GM19099 (cell line): ENCODE data around the gene CADM4.

Experiments used
- POLR2A ChIP-seq: IDR thresholded peaks from 3 replicates; pipeline ENCODE4 v1.6.1; 2011; ENCODE audit warnings: low read depth; ENCODE audit not compliant: insufficient read length; ENCODE audit errors: extremely low read depth

Gene CADM4

DNA sequence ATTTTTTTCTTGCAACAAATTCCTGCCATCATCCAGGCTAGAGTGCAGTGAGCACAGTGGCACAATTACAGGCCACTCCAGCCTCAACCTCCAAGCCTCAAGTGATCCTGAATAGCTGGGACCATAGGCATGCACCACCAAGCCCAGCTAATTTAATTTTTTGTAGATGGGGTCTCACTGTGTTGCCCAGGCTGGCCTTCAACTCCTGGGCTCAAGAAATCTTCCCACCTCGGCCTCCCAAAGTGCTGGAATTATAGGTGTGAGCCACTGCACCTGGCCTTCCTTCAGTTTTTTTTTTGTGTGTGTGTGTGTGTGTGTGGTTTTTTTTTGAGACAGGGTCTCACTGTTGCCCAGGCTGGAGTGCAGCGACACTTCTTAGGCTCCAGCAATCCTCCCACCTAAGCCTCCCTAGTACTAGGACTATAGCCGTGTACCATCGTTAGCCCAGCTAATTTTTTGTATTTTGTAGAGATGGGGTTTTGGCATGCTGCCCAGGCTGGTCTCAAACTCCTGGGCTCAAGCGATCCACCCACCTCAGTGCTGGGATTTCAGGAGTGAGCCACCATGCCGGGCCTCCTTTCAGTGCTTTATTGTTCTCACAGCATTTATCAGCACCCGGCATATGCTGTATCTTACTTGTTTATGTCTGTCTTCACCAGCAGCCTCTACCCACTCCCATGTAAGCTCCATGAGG lies 33.6 kb downstream of the CADM4 start:
- no peak for TF ChIP-seq POLR2A

GRCh38 chr19:43599635-43600295 lies 39.9 kb downstream of the CADM4 start:
- TF ChIP-seq POLR2A: no peak

GRCh38 chr19:43598445-43599240 lies 41.0 kb downstream of the CADM4 start:
- no peak for TF ChIP-seq POLR2A

DNA sequence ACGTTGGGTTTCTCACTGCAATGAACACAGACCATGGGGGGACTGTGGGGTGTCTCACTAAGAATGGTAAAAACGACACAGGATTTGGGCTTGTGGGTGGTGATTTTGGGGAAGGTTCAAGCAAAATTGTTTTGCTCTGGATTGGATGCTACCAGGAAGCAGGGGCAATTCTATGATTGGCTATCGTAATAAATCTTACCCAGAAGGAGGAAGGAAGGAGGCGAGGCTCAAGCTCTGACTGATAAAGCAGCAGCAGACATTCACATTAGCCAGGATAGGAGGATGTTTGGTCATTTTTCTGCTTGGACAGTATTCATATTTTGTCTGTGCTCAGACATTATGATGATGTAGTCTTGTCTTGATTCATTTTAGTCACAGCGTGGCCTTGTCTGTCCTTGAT lies 41.8 kb downstream of the CADM4 start:
- TF ChIP-seq POLR2A: no peak

DNA sequence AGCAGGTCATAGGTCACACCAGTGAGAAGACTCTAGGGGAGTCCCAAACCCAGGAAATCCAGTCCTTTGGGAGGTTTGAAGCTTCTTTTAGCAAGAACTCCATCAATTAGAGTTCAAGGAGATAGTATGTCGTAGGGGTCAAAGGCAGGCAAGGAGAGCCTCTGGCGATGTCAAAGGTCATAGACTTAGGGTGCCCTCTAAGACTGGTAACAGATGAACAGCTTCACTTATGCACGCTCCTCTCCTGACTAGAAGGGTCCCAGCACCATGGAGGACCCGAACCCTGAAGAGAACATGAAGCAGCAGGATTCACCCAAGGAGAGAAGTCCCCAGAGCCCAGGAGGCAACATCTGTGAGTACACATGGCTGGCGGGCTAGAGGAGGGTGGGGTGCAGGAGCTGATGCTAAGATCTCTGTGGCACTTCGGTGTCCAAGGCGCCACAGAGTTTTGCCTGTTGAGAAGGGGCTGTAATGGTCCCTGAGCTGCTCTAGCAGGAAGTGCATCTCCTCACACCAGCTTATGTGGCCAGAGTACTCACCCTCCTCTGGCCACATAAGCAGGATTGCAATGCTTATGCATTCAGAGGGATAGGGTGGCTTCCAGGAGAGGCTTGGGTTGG lies 42.7 kb downstream of the CADM4 start:
- TF ChIP-seq POLR2A: no peak

DNA sequence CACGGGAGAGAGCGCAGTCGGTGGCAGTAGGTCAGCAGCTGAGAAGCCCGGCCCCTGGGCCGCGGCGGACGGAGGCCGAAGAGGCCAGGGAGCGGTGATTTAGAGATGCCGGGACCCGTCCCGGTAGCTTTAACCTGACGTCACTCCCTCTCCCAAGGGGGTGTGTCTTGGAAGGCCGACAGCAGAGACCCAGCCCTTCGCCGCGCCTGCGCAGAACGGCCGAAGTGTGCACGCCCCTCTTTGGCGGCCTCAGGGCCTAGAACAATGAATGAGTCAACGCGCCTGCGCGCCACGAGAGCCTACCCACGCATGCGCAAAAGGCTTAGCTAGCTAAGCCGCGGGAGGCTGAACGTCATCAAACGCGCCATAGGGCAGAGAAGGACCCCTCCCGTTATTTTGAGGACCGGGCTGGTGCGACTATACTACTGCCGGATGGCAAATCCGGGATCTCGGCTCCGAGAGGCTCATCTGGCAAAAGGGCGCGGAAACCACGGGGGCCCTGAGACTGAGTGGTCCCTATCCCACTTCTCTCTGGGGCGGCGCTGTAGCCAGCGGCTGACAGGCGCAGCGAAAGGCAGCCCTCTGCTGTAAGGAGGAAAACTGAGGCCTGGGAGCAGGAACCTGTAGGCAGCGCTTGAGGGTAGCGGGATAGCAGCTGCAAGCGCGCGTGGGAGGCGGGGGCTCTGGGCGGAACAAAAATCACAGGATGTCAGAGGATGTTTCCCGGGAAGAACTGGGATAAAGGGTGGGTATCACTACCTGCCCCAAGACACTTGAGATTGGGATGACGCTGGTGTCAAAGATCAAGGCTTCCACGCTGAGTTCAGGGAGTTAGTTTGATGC lies 43.4 kb downstream of the CADM4 start, which contains the start of the genes IRGQ and ZNF576:
Gene IRGQ (minus strand): TSS at position 136 of the 843 bp plus-strand sequence. CDS start 796 bp downstream, outside the sequence.
Gene ZNF576 (plus strand): TSS at position 597 of the 843 bp plus-strand sequence. CDS start 514 bp downstream, outside the sequence.
- peak; percentile 72 for TF ChIP-seq POLR2A

- no peak for TF ChIP-seq POLR2A
These were observed 44.0 kb downstream of the CADM4 start for GRCh38 chr19:43595605-43595998.

DNA sequence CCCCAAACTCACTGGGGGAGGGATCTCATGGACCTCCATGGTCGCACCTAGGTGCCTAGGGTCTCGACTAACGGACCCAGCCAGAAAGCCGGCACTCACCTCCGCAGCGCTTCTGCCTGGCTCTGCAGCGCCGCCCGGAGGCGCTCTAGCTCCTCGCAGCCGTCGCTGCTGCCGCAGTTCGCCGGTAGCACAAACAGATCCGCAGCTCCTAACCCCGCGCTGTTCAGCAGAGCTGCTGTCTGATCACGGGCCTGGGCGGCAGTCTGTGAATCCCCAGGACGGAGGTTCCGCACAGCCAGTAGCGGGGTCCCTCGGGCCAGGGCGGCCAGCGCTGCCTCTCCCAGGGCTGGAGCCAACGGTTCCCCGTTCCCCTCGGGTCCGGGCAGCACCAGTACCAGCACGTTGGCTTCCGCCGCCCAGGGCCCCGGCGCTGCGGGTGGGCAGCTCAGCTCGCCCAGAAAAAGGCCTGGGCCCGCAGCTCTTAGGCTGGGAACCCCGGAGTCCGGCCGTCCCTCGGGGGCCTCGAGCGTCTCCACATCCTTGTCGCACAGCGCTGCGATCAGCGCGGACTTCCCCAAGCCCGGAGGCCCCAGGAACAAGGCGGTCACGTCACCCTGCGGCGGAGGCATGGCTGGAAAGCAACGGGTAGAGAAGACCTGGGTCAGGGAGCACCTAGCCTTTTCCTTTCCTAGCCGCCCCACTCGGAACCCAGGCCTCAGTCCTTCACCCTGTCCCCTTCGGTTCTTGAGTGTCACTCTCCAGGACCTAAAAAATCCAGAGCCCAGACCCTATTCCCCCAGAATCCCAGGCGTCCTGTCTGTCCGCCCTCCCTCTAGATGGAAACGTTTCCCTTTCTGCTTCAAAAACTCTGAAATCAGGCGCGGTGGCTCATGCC lies 44.7 kb downstream of the CADM4 start:
- TF ChIP-seq POLR2A: peak; percentile 27

DNA sequence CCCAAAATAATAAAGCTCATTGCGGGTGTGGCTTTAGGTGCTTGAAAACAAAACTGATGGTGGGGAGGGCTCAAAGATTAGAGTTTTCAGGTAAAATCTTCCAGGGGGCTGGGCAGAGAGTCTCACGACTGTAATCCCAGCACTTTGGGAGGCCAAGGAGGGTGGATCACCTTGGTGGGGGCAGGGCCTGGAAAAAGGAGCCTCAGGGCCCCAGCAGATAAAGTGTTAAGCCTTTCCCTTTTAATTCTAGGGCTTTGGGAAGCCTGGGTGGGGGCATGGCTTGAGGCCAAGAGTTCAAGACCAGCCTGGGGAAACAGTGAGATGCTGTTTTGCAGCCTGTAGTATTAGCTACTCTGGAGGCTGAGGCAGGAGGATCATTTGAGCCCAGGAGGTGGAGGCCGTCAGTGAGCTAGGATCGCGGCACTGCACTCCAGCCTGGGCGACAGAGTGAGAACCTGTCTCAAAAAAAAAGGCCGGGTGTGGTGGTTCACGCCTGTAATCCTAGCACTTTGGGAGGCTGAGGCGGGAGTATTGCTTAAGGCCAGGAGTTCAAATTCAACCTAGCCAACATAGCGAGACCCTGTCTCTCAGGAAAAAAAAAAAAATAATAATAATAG lies 45.5 kb downstream of the CADM4 start:
- no peak for TF ChIP-seq POLR2A

DNA sequence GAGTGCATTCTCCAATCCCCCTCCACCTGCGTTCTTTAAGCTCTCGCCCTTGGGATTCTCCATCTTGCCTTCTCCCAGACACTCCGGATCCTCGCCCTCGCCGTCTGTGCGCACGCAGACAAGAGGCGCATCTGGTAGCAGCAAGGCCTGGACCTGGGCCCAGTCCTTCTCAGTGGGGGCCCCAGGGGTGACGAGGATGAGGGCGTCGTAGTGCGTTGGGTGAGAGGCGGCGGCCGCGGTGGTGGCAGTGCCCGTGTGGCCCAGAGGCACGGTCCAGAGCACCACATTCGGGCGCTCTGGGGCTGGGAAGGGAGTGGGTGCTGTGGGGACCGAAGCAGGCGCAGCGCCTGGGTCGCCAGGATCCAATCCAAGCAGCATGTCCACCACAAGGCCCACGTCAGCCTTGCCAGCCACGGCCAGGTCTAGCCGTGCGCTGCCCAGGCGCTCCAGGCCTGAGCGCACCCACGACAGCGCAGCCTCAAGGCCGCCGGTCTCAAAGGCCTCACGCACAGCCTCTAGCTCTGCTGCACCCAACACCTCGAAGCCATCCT lies 46.8 kb downstream of the CADM4 start:
- TF ChIP-seq POLR2A: no peak

DNA sequence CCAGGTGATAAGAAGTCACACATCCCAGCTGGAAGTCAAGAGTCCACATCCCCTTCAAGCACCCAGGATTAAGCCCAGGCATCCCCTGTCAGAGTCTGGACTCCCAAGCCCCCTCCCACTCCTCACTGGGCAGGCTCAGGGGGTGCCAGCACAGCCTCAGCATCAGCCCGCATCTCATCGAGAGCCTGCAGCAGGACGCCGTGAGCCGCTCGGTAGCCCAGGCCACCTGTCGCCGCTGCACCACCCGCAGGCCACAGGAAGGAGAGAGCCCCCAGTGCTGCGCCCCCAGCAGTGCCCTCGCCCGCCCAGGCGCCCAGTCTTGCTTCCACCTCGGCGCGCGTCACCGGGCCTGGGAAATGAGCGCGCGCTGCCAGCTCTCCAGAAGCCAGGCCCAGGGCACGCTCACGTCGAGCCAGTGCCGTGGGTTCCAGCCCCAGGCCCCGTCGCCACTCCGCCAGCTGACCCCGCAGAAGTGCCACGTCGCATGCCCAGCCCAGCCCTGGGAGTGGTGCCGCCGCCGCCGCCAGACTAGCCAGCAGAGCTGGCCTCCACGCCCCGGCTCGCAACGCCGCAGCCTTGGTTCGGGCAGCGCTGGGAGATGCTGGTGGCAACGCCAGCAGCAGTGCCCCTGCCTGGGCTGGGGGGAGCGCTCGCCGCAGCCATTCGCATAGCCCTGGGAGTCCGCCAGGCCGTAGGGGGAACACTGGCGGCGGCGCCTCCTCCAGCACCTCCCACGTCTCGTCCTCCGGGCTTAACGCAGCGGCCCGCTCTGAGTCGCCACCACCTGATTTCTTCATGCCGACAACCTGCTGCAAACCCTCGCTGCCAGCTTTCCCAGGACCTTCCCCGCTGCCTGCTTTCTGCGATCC lies 47.5 kb downstream of the CADM4 start:
- no peak for TF ChIP-seq POLR2A

DNA sequence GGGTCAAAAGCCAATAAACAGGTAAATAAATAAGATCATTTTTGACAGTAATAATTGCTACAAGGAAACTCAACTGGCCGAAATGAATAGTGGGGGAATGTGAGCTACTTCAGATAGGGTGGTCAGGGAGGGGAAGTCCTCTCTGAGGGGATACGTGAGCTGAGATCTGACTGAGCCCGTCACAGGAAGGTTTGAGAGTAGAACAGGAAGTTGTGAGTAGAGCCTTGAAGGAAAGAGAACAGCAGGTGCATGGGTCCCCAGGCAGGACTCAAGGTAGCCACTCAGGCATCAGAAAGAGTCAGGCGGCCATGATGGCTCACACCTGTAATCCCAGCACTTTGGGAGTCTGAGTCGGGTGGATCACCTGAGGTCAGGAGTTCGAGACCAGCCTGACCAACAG lies 50.0 kb downstream of the CADM4 start:
- no peak for TF ChIP-seq POLR2A

GRCh38 chr19:43589277-43589676 lies 50.4 kb downstream of the CADM4 start:
- TF ChIP-seq POLR2A: no peak
